K562 (cell line): ENCODE data around the gene SETDB1. TPM values are rescaled to one million over a fixed set of nuclear protein-coding genes. Genes with fewer than 3 reads are reported as not detected.

Source experiments
- ATAC-seq: fragments of 200-7000 bp; cut with Tn5 transposase; 3 replicates; pipeline ENCODE4 v1.9.1; 2020; ENCODE audit warnings: moderate library complexity
- BruUV-seq: library from RNA; stranded (reverse); fragments of 400-500 nt; replicated peaks from 2 replicates; lab custom pipeline; 2021; lab: Mats Ljungman, UMichigan
- CTCF ChIA-PET: fragments of 300-600 bp; formaldehyde crosslinking; extraction: SDS; loops from one replicate; lab custom pipeline; 2021; ENCODE audit warnings: low intra/inter-chr PET ratio; lab: Yijun Ruan, JAX
- POLR2A ChIA-PET: fragments of 300-600, 350-650 bp; sonication (Branson Sonifier 250); formaldehyde crosslinking; extraction: SDS; loops from one replicate; lab custom pipeline; 2021; ENCODE audit warnings: antibody characterized with exemption, inconsistent platforms; lab: Yijun Ruan, JAX
- DNase-seq, 4 experiments: peaks; one replicate each; pipeline versions ENCODE4 v3.0.0 to v3.0.0-alpha.2; 2011 to 2018; ENCODE audit warnings: low spot score in 3 of 4, mixed read lengths in 3 of 4; ENCODE audit errors: extremely low read depth in 1 of 4
- FAIRE-seq: peaks from 2 replicates; lab custom pipeline; 2011; peaks lifted over from hg19 to GRCh38; lab: Jason Lieb, UNC
- H2AFZ ChIP-seq: 2 replicates; pipeline ENCODE4 v1.6.0; 2011; ENCODE audit warnings: low read depth, low read length, control low read depth, inconsistent platforms
- H3K27ac ChIP-seq: fragments of 200-600 bp; 3 replicates; pipeline ENCODE4 v1.8.0; 2011; ENCODE audit warnings: low read depth, mild to moderate bottlenecking, control low read depth, inconsistent platforms, low read length, moderate library complexity, mixed read lengths; ENCODE audit errors: extremely low read depth
- H3K27me3 ChIP-seq, 2 experiments: fragments of 300-600 bp in 1 of 2; 2 replicates in 1 of 2; 3 replicates in 1 of 2; pipeline versions ENCODE4 v1.6.0 to v1.8.0; 2011; ENCODE audit warnings: inconsistent platforms in 2 of 2, low read length in 2 of 2, mild to moderate bottlenecking in 1 of 2, mixed read lengths in 1 of 2, moderate library complexity in 1 of 2; ENCODE audit not compliant: control insufficient read depth in 2 of 2, insufficient read depth in 2 of 2
- H3K36me3 ChIP-seq: fragments of 300-600 bp; 3 replicates; pipeline ENCODE4 v1.8.0; 2011; ENCODE audit warnings: mild to moderate bottlenecking, low read length, inconsistent platforms; ENCODE audit not compliant: control insufficient read depth, insufficient read depth
- H3K4me1 ChIP-seq, 2 experiments: fragments of 200-600 bp in 1 of 2; replicated peaks in 1 of 2; 2 replicates in 1 of 2; 3 replicates in 1 of 2; pipeline versions ENCODE4 v1.5.1 to v1.8.0; 2011; ENCODE audit warnings: inconsistent platforms in 2 of 2, low read length in 2 of 2, mild to moderate bottlenecking in 1 of 2, mixed read lengths in 1 of 2, moderate library complexity in 1 of 2; ENCODE audit not compliant: control insufficient read depth in 2 of 2, insufficient read depth in 2 of 2
- H3K4me2 ChIP-seq: 2 replicates; pipeline ENCODE4 v1.6.1; 2011; ENCODE audit warnings: low read length, control low read depth, inconsistent platforms, mixed read lengths; ENCODE audit not compliant: insufficient read depth
- H3K4me3 ChIP-seq: fragments of 200-600 bp; sonication (generic), shearing (Covaris generic); 2 replicates; pipeline ENCODE4 v1.5.1; 2016; ENCODE audit warnings: control low read depth, inconsistent platforms
- H3K79me2 ChIP-seq: fragments of 200-600 bp; 3 replicates; pipeline ENCODE4 v1.8.0; 2011; ENCODE audit warnings: low read length, inconsistent platforms; ENCODE audit not compliant: control insufficient read depth, insufficient read depth
- H3K9ac ChIP-seq, 2 experiments: 2 replicates each; pipeline versions ENCODE4 v1.6.0 to v1.6.1; 2011; ENCODE audit warnings: low read depth in 2 of 2, low read length in 2 of 2, control low read depth in 1 of 2, inconsistent platforms in 1 of 2, mild to moderate bottlenecking in 1 of 2, mixed read lengths in 1 of 2; ENCODE audit not compliant: insufficient read depth in 1 of 2
- H3K9me1 ChIP-seq: one replicate; pipeline ENCODE4 v1.6.0; 2011; ENCODE audit warnings: inconsistent platforms, mild to moderate bottlenecking, low read length, moderate library complexity; ENCODE audit not compliant: control insufficient read depth, insufficient read depth
- H3K9me3 ChIP-seq: replicated peaks from 2 replicates; pipeline ENCODE4 v1.5.1; 2011; ENCODE audit warnings: low read depth, low read length, inconsistent platforms; ENCODE audit not compliant: control insufficient read depth, insufficient read depth
- H4K20me1 ChIP-seq: replicated peaks from 2 replicates; pipeline ENCODE4 v1.6.1; 2011; ENCODE audit warnings: low read length, inconsistent platforms, mixed read lengths; ENCODE audit not compliant: control insufficient read depth, insufficient read depth
- DNMT1 ChIP-seq: fragments of 450-650 bp; IDR thresholded peaks from 2 replicates; pipeline ENCODE4 v1.6.1; 2016; ENCODE audit warnings: antibody characterized with exemption, mild to moderate bottlenecking
- EWSR1 ChIP-seq: fragments of 450-650 bp; IDR thresholded peaks from 2 replicates; pipeline ENCODE4 v1.6.1; 2018; ENCODE audit warnings: borderline replicate concordance, mild to moderate bottlenecking, low read depth, moderate library complexity; ENCODE audit not compliant: partially characterized antibody
- GTF2F1 ChIP-seq: IDR thresholded peaks from 2 replicates; pipeline ENCODE4 v1.6.1; 2011; ENCODE audit warnings: low read depth, low read length, improper control_type of control experiment
- HDAC2 ChIP-seq: fragments of 450-650 bp; IDR thresholded peaks from 2 replicates; pipeline ENCODE4 v1.6.1; 2016; ENCODE audit warnings: mild to moderate bottlenecking
- HNRNPUL1 ChIP-seq: fragments of 200-400 bp; formaldehyde crosslinking; IDR thresholded peaks from 2 replicates; pipeline ENCODE4 v1.6.1; 2017; ENCODE audit warnings: low read length
- JUN ChIP-seq, 2 experiments: sonication (generic) in 1 of 2; formaldehyde crosslinking in 1 of 2; IDR thresholded peaks; 2 replicates each; pipeline versions ENCODE4 v1.6.1 to v1.8.0; 2012 to 2022; ENCODE audit warnings: borderline replicate concordance in 2 of 2, mild to moderate bottlenecking in 2 of 2, improper control_type of control experiment in 1 of 2, low read depth in 1 of 2, low read length in 1 of 2, missing genetic modification reagents in 1 of 2
- ZFP36 ChIP-seq: fragments of 150-350 bp; IDR thresholded peaks from 2 replicates; pipeline ENCODE4 v1.6.1; 2018; ENCODE audit warnings: low read length, low read depth; ENCODE audit not compliant: partially characterized antibody
- ZFX ChIP-seq: sonication (generic); formaldehyde crosslinking; IDR thresholded peaks from 2 replicates; pipeline ENCODE4 v1.8.0; 2022; ENCODE audit warnings: mild to moderate bottlenecking, missing genetic modification reagents, moderate library complexity
- ZNF274 ChIP-seq: IDR thresholded peaks from 2 replicates; pipeline ENCODE4 v1.6.1; 2011; ENCODE audit warnings: low read depth, mild to moderate bottlenecking, low read length, moderate library complexity, borderline replicate concordance
- ZNF408 ChIP-seq: fragments of 250-450 bp; sonication (Bioruptor Pico); IDR thresholded peaks from 2 replicates; pipeline ENCODE4 v1.4.0; 2020; ENCODE audit warnings: low read depth, mild to moderate bottlenecking, moderate library complexity
- WGBS: fragments of 100-300 bp; shearing (Covaris generic); methylation state at CpG from one replicate; pipeline ENCODE4 v1.1.6; 2016; ENCODE audit warnings: low coverage, mixed read lengths; ENCODE audit not compliant: insufficient coverage; ENCODE audit errors: missing lambda C conversion rate; 5-methylcytosine and 5-hydroxymethylcytosine counted together
- in situ Hi-C: fragments of 300-500 bp; cut with MboI; formaldehyde crosslinking; loops from 4 replicates; pipeline ENCODE4 v1.15.0; 2018; ENCODE audit warnings: inconsistent platforms, mixed read lengths
- intact Hi-C: fragments of 100-400 bp; cut with micrococcal nuclease; formaldehyde crosslinking; loops from 2 replicates; pipeline ENCODE4 v1.14.2; 2022
- polyA plus RNA-seq, 8 experiments: library from polyadenylated mRNA; depleted of rRNA in 4 of 8; stranded (reverse) in 5 of 8; unstranded in 3 of 8; fragments of >200 nt; fragmentation: Nextera tagmentation in 2 of 8; fragmentation: Illumina TruSeq in 1 of 8; extraction: Ambion mirVana in 2 of 8; extraction: Trizol in 1 of 8; gene quantifications; 2 replicates each; pipeline versions ENCODE4 v1.2.1 to v1.2.3, GENCODE V29; 2011 to 2014; ENCODE audit warnings: inconsistent platforms in 1 of 8, missing spikeins in 1 of 8
- total RNA-seq, 7 experiments: library from RNA; depleted of rRNA in 6 of 7; stranded (reverse); fragments of >200 nt in 6 of 7; fragmentation: Illumina TruSeq in 2 of 7; extraction: Trizol in 2 of 7; gene quantifications; 2 replicates each; pipeline versions ENCODE4 v1.2.1 to v1.2.3, GENCODE V29; 2011 to 2021; ENCODE audit warnings: low replicate concordance in 1 of 7
- TF ChIP-seq, protein P1 (sequence below): sonication (generic); formaldehyde crosslinking; IDR thresholded peaks from 2 replicates; pipeline ENCODE4 v1.8.0; 2022; ENCODE audit warnings: mild to moderate bottlenecking, missing genetic modification reagents
- TF ChIP-seq, protein P2 (sequence below): fragments of 450-650 bp; formaldehyde crosslinking; IDR thresholded peaks from 2 replicates; pipeline ENCODE4 v1.4.0; 2020; ENCODE audit warnings: mild to moderate bottlenecking, moderate library complexity

SETDB1 gene
- total and polyA plus RNA-seq, 9 of the 15 experiments (the other 6 are each of a cell fraction or from before 2014, with no cell fraction given), result 21.5 to 64.4 (median 42.0) TPM

DNA sequence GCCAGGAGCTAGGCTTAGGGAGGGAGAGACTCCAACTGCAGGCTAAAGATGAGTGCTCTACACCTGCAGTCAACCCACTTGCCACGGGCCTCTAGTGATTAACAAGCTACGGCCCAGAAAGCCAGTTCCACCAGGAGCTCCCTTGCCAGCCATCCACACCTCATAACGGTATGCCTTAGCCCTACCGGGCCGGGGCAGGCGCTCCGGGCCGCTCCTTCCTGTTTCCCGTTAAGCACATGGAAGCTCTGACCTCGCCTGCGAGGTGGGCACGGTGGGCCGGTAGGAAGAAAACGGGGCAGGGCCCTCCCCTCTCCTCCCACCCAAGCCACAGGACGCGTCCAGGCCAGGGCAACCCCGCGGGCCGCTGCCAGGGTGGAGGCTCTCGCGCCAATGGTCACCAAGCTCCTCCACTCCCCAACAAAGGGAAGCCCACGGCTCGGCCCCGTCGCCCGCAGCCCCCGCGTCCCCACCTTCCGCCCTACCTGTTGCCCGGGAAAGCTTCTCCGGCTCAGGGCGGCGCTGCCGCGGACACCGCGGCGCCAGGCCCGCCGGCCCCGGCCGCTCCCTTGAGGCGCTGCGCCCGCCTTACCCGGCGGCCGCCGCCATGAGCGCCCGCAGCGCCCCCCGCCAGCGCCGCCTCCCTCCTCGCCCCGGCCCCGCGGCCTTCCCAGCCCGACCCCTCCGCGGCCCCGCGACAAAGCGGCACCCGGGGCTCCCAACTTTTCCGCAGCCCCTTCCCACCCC lies 47.8 kb downstream of the SETDB1 start:
- intact Hi-C loops, result loop anchor here (10.0 kb wide), 1 partner anchor 359 kb away; no protein-coding TSS in a partner anchor
- Histone ChIP-seq H3K36me3 (peaks cover 36% of the 10 kb centered on the region; the same call in 2 of the 3 replicates), H2AFZ (no peak overlapping the region), H3K9ac (peak overlapping the region; percentile 88 to 93), H3K79me2 (peaks cover 77% of the 10 kb centered on the region), H3K4me1 (peaks cover 52 to 66% of the 10 kb centered on the region in 2 experiments), H3K27ac (peak overlapping the region; percentile 95), H3K9me1 (peaks cover 5% of the 10 kb centered on the region), H3K9me3 (no peaks in the 10 kb centered on the region), H3K4me3 (peak overlapping the region; percentile 63), H3K4me2 (peak overlapping the region; percentile 92), H3K27me3 (no peaks in the 10 kb centered on the region), H4K20me1 (peaks cover 30% of the 10 kb centered on the region)
- peak in 2 of 4 experiments; percentile 40 to 62 for DNase-seq
- ChIA-PET POLR2A (interaction anchor here (0.6 to 4.3 kb wide), 11 partner anchors 10 to 429 kb away, joined by 3 to 58 read pairs (median 4); partner anchors contain the start of gene MCL1), CTCF (no interaction called here)
- FAIRE-seq, result no peak
- BruUV-seq, result no TSS peak
- in situ Hi-C loops, result no loop called here
- ATAC-seq, result peak; percentile 2; the same call in 2 of the 3 replicates
- 1% methylated on average over 30 of the region's 67 CpGs for WGBS
- TF ChIP-seq, protein P1, sequence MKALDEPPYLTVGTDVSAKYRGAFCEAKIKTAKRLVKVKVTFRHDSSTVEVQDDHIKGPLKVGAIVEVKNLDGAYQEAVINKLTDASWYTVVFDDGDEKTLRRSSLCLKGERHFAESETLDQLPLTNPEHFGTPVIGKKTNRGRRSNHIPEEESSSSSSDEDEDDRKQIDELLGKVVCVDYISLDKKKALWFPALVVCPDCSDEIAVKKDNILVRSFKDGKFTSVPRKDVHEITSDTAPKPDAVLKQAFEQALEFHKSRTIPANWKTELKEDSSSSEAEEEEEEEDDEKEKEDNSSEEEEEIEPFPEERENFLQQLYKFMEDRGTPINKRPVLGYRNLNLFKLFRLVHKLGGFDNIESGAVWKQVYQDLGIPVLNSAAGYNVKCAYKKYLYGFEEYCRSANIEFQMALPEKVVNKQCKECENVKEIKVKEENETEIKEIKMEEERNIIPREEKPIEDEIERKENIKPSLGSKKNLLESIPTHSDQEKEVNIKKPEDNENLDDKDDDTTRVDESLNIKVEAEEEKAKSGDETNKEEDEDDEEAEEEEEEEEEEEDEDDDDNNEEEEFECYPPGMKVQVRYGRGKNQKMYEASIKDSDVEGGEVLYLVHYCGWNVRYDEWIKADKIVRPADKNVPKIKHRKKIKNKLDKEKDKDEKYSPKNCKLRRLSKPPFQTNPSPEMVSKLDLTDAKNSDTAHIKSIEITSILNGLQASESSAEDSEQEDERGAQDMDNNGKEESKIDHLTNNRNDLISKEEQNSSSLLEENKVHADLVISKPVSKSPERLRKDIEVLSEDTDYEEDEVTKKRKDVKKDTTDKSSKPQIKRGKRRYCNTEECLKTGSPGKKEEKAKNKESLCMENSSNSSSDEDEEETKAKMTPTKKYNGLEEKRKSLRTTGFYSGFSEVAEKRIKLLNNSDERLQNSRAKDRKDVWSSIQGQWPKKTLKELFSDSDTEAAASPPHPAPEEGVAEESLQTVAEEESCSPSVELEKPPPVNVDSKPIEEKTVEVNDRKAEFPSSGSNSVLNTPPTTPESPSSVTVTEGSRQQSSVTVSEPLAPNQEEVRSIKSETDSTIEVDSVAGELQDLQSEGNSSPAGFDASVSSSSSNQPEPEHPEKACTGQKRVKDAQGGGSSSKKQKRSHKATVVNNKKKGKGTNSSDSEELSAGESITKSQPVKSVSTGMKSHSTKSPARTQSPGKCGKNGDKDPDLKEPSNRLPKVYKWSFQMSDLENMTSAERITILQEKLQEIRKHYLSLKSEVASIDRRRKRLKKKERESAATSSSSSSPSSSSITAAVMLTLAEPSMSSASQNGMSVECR, result peak; percentile 38; the same call in 1 of the 2 replicates
- no peak for TF ChIP-seq HDAC2
- no peak for TF ChIP-seq JUN (IDR thresholded peaks at IDR 0.05; ENCODE audit: borderline replicate concordance, low read depth, low read length)
- TF ChIP-seq JUN (CRISPR knock-in tag; IDR thresholded peaks at IDR 0.05; ENCODE audit: borderline replicate concordance), result no peak
- peak; percentile 33 for TF ChIP-seq ZFX (CRISPR knock-in tag)
- no peak for TF ChIP-seq ZNF274
- no peak for TF ChIP-seq GTF2F1
- no peak for TF ChIP-seq HNRNPUL1
- TF ChIP-seq, protein P2, sequence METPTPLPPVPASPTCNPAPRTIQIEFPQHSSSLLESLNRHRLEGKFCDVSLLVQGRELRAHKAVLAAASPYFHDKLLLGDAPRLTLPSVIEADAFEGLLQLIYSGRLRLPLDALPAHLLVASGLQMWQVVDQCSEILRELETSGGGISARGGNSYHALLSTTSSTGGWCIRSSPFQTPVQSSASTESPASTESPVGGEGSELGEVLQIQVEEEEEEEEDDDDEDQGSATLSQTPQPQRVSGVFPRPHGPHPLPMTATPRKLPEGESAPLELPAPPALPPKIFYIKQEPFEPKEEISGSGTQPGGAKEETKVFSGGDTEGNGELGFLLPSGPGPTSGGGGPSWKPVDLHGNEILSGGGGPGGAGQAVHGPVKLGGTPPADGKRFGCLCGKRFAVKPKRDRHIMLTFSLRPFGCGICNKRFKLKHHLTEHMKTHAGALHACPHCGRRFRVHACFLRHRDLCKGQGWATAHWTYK (CRISPR knock-in tag), result 0 out of 2 replicates have a peak, but pooled peaks have one; percentile 17
- TF ChIP-seq ZNF408 (CRISPR knock-in tag), result no peak
- TF ChIP-seq EWSR1, result no peak
- TF ChIP-seq DNMT1, result no peak
- no peak for TF ChIP-seq ZFP36
